Amygdala (tissue), 56 donors: ENCODE results near the gene CCNK.

ENCODE experiments used
- DNase-seq, 56 donors: peaks; one replicate each; lab custom pipeline; 2025; lab: John Stamatoyannopoulos, UW

CCNK gene

DNA sequence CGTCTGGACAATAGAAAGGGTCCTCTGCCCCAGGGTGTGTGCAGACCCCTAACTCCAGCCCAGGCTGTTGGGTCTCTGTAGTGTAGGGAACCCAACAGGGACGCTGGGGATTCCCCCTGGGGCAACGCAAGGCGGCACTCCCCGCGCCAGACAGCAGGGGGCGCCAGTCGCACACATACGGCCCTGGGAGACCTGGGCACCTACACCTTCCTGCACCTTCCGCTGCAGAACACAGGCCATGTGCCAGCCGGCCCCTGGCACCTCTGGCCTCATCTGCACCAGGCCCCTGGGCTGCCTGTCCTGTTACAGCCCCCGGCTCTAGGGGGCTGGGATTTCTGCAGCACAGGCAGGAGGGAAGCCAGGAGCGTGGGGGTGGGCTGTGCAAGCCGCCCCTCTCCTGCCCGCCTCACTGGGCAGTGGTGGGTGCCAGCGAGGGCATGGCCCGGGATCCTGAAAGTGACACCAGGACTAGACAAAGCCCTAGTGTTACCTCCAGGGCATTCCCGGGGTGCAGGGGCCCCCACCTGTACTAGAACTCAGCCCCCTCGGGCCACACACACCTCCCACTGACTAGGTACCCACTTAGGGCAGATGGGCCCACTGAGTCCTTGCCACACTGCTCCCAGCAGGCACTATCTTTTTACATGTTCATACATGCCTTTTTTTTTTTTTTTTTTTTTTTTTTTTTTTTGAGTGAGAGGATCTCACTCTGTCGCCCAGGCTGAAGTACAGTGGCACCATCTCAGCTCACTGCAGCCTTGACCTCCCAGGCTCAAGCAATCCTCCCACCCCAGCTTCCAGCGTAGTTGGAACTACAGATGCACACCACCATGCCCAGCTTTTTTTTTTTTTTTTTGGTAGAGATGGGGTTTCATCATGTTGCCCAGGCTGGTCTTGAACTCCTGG, 37.5 kb downstream of the CCNK start:
- peak in 36 of 56 donors; percentile 11 to 81 (median 42) for DNase-seq

DNA sequence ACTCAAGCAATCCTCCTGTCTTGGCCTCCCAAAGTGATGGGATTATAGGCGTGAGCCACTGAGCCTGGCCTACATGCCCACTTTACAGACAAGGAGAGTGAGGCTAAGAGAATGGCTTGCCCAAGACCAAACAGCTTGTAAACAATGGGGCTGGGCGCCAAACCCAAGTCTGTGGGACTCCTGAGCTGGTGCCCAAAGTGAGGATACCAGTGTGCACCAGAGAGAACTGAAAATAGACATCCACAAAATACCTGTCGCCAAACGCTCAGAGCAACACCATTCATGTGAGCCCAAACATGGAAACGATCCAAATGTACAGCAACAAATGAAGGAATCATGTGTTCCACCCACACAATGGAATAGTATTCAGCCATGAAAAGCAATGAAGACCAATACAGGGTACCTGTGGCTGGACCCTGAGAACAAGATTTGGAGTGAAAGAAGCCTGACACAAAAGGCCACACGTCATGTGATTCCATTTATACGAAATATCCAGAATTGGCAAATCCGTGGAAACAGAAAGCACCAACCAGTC, 38.2 kb downstream of the CCNK start:
- no peak for DNase-seq

GRCh38 chr14:99519931-99520421, 38.8 kb downstream of the CCNK start:
- DNase-seq, result no peak

DNA sequence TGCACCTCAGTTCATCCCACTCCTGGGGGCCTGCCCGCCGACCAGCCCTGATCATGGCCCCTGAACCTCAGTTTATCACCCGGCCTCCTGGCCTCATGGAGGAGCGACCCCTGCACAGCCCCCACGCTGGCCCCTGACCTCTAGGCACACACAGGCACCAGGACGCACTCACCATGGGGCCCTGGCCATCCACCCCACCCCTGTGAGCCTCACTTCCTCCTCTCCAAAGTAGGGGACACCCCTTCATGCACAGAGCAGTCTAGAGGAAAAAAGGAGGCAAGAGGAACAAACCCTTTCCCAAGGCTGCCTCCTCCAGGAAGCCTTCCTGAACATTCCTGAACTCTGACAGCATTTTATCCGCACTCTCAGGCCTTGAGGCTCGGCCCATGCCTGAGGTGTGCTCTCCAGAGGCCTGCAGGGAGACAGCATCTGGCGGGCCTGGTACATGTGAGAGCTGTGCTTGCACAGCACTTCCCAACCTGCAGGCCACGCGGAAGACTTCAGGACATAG, 39.4 kb downstream of the CCNK start:
- DNase-seq, result no peak

GRCh38 chr14:99521176-99522024, 40.2 kb downstream of the CCNK start:
- no peak for DNase-seq

DNA sequence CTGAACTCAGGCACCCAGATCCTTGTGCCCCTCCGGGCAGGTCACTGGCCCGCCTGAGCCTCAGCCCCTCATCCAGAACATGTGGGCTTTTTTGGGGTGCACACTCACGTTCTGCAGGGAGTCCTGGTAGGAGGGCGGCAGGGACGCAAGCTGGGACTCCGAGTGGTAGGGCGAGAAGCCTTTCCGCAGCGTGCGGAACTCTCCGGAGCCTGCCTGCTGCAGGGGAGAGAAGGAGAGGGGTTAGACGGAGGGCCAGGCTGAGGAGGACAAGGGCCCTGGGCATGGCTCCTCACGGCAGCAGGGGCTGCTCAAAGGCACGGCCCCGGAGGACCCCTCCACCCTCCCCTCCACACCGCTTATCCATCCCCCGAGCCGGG, 40.8 kb downstream of the CCNK start:
- no peak for DNase-seq

GRCh38 chr14:99522457-99522891, 41.3 kb downstream of the CCNK start:
- DNase-seq, result no peak

DNA sequence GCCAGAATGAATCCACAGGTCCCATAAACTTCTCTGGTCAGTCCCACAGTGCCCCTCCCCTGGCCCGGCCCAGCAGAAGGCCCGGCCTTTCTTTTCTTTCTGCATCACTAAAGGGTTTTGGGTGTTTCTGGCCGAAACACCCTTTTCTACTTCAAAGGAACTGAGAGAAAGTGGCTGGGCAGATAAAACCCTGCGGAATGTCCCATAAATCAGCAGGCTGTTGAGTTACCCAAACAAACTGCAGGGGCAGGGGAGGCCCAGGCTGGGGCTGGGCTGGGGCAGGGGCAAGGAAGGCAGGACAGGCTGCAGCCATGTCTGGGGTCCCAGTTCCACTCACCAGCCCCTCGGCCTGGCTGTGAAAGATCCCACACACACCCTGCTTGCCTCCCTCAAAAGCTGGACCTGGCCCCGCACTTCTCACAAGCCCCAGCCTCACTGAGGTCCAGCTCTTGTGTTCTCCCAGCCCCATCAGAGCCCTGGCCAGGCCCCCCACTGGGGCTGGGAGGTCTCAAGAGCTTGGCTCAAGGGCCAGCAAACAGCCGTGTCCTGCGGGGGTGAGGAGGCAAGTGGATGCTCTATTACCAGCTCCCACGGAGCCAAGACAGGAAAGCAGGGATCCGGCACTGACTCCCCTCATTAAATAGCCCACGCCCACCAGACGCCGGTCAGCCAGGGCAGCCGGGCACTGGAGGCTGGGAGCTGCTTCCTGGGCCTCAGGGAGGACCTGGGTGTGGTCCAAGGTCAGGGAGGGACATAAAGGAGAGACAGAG, 41.9 kb downstream of the CCNK start:
- no peak for DNase-seq

DNA sequence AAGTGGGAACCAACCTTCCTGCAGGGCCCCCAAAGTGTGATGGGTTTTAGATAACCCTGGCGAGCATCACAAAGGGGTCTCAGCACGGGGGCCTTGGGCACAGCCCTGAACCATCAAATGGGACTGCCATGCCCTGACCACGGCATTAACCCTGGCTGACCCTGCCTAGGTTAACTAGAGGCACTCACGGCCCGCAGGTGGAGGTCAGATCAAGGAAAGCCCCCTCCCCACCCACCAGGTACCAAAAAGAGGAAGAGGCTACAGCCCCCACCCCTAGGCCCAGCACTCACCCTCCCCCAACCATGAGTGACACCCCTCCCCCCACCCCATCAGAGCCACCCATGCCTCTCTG, 42.5 kb downstream of the CCNK start:
- no peak for DNase-seq

DNA sequence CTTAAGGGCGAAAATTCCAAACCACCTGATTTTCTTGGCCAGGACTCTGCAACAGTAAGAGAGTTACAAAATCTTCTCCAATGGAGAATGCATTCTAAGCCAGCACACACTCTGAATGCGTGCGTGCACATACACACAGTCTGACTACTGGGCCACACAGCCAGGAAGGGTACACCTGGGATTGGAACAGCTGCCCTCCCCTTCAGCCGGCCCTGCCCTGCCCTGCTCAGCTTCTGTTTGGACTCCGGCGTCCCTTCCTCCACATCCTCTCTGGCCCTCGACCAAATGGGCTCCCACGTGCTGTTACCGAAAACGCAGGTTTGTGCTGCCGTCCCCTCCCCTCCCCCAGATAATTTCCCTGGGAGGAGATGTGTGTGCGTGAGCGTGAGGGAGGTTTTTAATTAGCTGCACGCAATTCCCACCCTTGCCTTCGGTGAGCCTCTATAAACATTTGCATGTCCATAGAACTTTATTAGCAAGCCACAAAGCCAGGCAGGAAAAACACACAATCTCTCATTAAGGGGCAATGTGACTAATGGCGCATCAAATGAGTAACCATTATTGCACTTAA, 43.0 kb downstream of the CCNK start:
- DNase-seq, result no peak

GRCh38 chr14:99524804-99525698, 43.8 kb downstream of the CCNK start:
- DNase-seq, result no peak

GRCh38 chr14:99525699-99526080, 44.5 kb downstream of the CCNK start:
- no peak for DNase-seq

- no peak for DNase-seq
Measured at GRCh38 chr14:99527026-99527425, 45.8 kb downstream of the CCNK start.

- DNase-seq, result no peak
Measured at GRCh38 chr14:99527427-99528076, 46.3 kb downstream of the CCNK start.

- DNase-seq, result no peak
Measured at GRCh38 chr14:99529899-99530298, 48.7 kb downstream of the CCNK start.

DNA sequence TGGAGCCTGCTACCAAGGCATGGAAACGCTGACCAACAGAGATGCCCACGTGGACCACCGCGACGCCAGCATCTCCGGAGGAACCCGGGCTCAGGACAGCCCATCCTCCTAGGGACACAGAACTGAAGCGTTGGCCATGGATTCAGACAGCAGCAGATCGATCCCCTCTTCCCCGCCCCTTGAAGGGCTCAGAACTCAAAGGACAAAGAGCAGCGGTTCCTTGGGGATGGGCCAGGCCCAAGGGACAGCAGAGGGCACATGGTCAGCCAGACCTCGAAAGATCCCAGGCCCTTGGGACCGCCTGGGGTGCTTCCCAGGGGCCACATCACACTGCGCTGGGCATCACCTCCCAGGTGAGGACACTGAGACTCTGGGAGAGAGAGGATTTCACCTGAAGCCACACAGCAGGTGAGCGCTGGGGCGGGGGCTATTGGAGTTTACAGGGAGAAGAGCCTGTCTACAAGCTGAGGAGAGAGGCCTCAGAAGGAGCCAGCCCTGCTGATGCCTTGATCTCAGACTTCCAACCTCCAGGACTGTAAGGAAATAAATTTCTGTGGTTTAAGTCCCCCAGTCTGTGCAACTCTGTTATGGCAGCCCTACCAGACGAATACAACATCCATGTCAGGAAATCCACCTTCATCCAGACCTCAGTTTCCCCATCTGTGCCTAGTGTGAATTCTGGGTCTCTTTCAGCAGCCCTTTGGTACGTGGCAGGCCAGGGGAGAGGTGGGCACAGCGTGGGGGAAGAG, 49.4 kb downstream of the CCNK start:
- no peak for DNase-seq

- DNase-seq, result peak in 4 of 56 donors; percentile 15 to 47 (median 27)
Measured at GRCh38 chr14:99531251-99532096, 50.3 kb downstream of the CCNK start.
